DND-41 (cell line): ENCODE data around the gene CARMIL1.

ENCODE experiments used
- ATAC-seq: fragments of 200-7000 bp; cut with Tn5 transposase; 3 replicates; pipeline ENCODE4 v1.9.1; 2021; ENCODE audit warnings: low read depth; ENCODE audit not compliant: insufficient read depth
- DNase-seq: peaks from one replicate; pipeline ENCODE4 v3.0.0-alpha.2; 2020
- H2AFZ ChIP-seq: 2 replicates; pipeline ENCODE4 v1.6.0; 2012; ENCODE audit warnings: low read depth, low read length
- H3K27ac ChIP-seq: 2 replicates; pipeline ENCODE4 v1.5.1; 2012; ENCODE audit warnings: low read length, inconsistent platforms
- H3K27me3 ChIP-seq: fragments of 200-600 bp; sonication (generic); 2 replicates; pipeline ENCODE4 v1.6.0; 2012; ENCODE audit warnings: low read length, mild to moderate bottlenecking, inconsistent platforms; ENCODE audit not compliant: insufficient read depth, poor library complexity
- H3K36me3 ChIP-seq: 2 replicates; pipeline ENCODE4 v1.5.1; 2012; ENCODE audit warnings: low read length, inconsistent platforms; ENCODE audit not compliant: insufficient read depth
- H3K4me1 ChIP-seq: 2 replicates; pipeline ENCODE4 v1.5.1; 2012; ENCODE audit warnings: mild to moderate bottlenecking, low read length; ENCODE audit not compliant: insufficient read depth
- H3K4me2 ChIP-seq: 2 replicates; pipeline ENCODE4 v1.6.0; 2012; ENCODE audit warnings: mild to moderate bottlenecking, moderate library complexity, low read length, inconsistent platforms; ENCODE audit not compliant: insufficient read depth
- H3K4me3 ChIP-seq, 2 experiments: fragments of 200-600 bp in 1 of 2; shearing (Covaris generic) in 1 of 2; 2 replicates each; pipeline ENCODE4 v1.5.1; 2012 to 2016; ENCODE audit warnings: inconsistent platforms in 2 of 2, low read length in 2 of 2, mild to moderate bottlenecking in 2 of 2, low read depth in 1 of 2, moderate library complexity in 1 of 2
- H3K79me2 ChIP-seq: 2 replicates; pipeline ENCODE4 v1.6.0; 2012; ENCODE audit warnings: low read length, inconsistent platforms; ENCODE audit not compliant: insufficient read depth
- H3K9ac ChIP-seq: 2 replicates; pipeline ENCODE4 v1.6.0; 2012; ENCODE audit warnings: low read depth, mild to moderate bottlenecking, inconsistent platforms, low read length, moderate library complexity
- H3K9me3 ChIP-seq: 2 replicates; pipeline ENCODE4 v1.5.1; 2012; ENCODE audit warnings: low read length, moderate library complexity, mild to moderate bottlenecking, inconsistent platforms; ENCODE audit not compliant: insufficient read depth, severe bottlenecking
- H4K20me1 ChIP-seq: 2 replicates; pipeline ENCODE4 v1.6.0; 2012; ENCODE audit warnings: low read length; ENCODE audit not compliant: insufficient read depth
- EZH2 ChIP-seq: IDR thresholded peaks from 3 replicates; pipeline ENCODE4 v1.6.1; 2012; ENCODE audit warnings: borderline replicate concordance, low read depth, mild to moderate bottlenecking, moderate library complexity, low read length, inconsistent platforms; ENCODE audit not compliant: severe bottlenecking
- TF ChIP-seq, protein P1 (sequence below): IDR thresholded peaks from 2 replicates; pipeline ENCODE4 v1.5.1; 2012; ENCODE audit warnings: borderline replicate concordance, low read length, moderate library complexity, mild to moderate bottlenecking; ENCODE audit not compliant: poor library complexity, severe bottlenecking; ENCODE audit errors: extremely low read depth

Gene CARMIL1

DNA sequence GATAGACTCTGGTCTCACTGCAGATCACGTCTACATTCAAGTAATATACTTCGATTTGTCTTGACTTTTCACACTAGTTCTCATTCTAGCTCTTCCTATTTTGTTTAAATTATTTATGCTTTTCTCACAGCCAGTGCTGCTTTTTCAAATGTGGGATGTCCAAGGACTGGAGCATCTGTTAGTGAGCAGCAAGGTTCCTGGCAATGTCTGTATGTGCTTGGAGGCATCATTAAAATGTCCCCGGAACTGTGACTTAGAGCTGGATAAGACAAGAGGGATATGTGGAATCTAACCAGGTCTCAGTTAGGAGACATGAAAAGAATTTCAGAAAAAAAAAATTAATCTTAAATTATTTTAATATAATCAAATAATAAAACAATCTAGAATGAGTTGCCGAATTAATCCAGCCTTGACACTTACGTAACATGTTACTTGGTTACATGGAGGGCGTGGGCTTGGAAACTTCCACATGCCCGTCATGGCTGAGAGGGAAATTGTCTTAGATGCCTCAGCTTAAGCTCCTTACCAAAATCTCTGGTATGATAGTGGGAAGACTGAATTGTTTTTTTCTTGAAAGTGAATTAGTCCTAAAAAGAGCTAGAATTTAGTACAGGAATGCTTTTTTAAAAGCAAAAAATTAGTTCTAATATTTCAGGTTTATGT is 21.4 kb upstream of the CARMIL1 start:
- no peaks in the 10 kb centered on the region for H4K20me1 ChIP-seq
- ATAC-seq (no peak), DNase-seq (no peak)
- H3K4me3 ChIP-seq = no peak overlapping the region
- no peak for TF ChIP-seq EZH2
- TF ChIP-seq, protein P1, sequence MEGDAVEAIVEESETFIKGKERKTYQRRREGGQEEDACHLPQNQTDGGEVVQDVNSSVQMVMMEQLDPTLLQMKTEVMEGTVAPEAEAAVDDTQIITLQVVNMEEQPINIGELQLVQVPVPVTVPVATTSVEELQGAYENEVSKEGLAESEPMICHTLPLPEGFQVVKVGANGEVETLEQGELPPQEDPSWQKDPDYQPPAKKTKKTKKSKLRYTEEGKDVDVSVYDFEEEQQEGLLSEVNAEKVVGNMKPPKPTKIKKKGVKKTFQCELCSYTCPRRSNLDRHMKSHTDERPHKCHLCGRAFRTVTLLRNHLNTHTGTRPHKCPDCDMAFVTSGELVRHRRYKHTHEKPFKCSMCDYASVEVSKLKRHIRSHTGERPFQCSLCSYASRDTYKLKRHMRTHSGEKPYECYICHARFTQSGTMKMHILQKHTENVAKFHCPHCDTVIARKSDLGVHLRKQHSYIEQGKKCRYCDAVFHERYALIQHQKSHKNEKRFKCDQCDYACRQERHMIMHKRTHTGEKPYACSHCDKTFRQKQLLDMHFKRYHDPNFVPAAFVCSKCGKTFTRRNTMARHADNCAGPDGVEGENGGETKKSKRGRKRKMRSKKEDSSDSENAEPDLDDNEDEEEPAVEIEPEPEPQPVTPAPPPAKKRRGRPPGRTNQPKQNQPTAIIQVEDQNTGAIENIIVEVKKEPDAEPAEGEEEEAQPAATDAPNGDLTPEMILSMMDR = no peak
- no peaks in the 10 kb centered on the region for H3K36me3 ChIP-seq
- H3K9me3 ChIP-seq = no peaks in the 10 kb centered on the region
- peaks cover 17% of the 10 kb centered on the region for H3K27me3 ChIP-seq
- H3K9ac ChIP-seq = no peak overlapping the region
- H2AFZ ChIP-seq = no peak overlapping the region
- no peaks in the 10 kb centered on the region for H3K4me1 ChIP-seq
- no peak overlapping the region for H3K4me2 ChIP-seq
- no peaks in the 10 kb centered on the region for H3K79me2 ChIP-seq
- H3K27ac ChIP-seq = no peak overlapping the region

DNA sequence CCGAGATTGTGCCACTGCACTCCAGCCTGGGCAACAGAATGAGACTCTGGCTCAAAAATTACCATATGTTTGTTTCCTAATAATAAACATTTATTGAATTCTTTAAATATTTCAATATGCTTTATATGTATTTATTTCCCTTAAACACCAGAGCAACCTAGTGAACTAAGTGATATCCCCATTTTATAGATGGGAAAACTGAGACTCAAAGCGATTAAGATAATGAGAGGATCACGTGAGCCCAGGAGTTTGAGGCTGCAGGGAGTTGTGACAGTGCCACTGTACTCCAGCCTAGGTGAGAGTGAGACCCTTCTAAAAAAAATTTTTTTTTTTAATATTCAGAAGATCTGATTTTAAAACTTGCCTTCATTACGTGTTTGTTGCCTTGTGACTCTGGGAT is 19.4 kb upstream of the CARMIL1 start:
- no peak overlapping the region for H3K9ac ChIP-seq
- DNase-seq = no peak
- no peaks in the 10 kb centered on the region for H3K4me1 ChIP-seq
- no peak overlapping the region for H3K4me2 ChIP-seq
- no peak overlapping the region for H3K4me3 ChIP-seq
- no peaks in the 10 kb centered on the region for H3K79me2 ChIP-seq
- no peak overlapping the region for H2AFZ ChIP-seq
- no peak overlapping the region for H3K27ac ChIP-seq
- TF ChIP-seq EZH2 = no peak
- TF ChIP-seq, protein P1 = no peak
- H3K36me3 ChIP-seq = no peaks in the 10 kb centered on the region
- ATAC-seq = no peak
- no peaks in the 10 kb centered on the region for H3K9me3 ChIP-seq
- H4K20me1 ChIP-seq = no peaks in the 10 kb centered on the region
- peaks cover 12% of the 10 kb centered on the region for H3K27me3 ChIP-seq

DNA sequence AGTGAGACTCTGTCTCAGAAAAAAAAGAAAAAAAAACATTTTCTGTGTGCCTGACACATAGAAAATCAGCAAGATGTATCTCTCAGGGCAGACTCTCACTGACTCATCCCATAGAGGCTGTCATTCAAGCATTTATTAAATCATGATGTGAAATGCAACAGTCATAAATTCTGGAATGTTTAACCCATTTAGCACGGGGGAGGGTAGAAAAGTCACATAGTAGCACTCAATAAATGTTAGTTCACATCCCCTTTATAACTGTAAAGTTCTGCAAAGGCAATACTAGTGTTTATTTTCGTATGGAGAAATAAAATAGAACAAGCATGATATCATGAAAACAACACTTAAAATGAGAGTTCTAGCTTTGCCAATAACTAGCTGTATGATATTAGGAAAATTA is 15.5 kb upstream of the CARMIL1 start:
- Histone ChIP-seq H3K4me3 (no peak overlapping the region), H3K4me2 (no peak overlapping the region), H2AFZ (no peak overlapping the region)

More for the DNA sequence above, 15.5 kb upstream of the CARMIL1 start:
- Histone ChIP-seq H3K27ac (no peak overlapping the region), H4K20me1 (no peaks in the 10 kb centered on the region), H3K36me3 (no peaks in the 10 kb centered on the region), H3K4me1 (no peaks in the 10 kb centered on the region), H3K27me3 (peaks cover 11% of the 10 kb centered on the region), H3K79me2 (no peaks in the 10 kb centered on the region), H3K9me3 (no peaks in the 10 kb centered on the region), H3K9ac (no peak overlapping the region)
- DNase-seq = no peak
- no peak for ATAC-seq
- no peak for TF ChIP-seq EZH2
- TF ChIP-seq, protein P1 = no peak
